HCT116 (cell line): Measurements from ENCODE around the gene FSTL4. TPM values are rescaled to one million over a fixed set of nuclear protein-coding genes. Genes with fewer than 3 reads are reported as not detected.

Experiments
- ATAC-seq: fragments of 200-7000 bp; cut with Tn5 transposase; 2 replicates; pipeline ENCODE4 v1.9.1; 2020; ENCODE audit warnings: mild to moderate bottlenecking, moderate library complexity
- BruUV-seq: library from RNA; stranded (reverse); fragments of 400-500 nt; replicated peaks from 2 replicates; lab custom pipeline; 2021; lab: Mats Ljungman, UMichigan
- CTCF ChIA-PET: fragments of 300-600 bp; sonication (Branson Sonifier 250); formaldehyde crosslinking; loops from one replicate; lab custom pipeline; 2021; ENCODE audit warnings: antibody characterized with exemption; lab: Charles Lee
- POLR2A ChIA-PET: fragments of 300-600, 350-600 bp; sonication (Branson Sonifier 250); formaldehyde crosslinking; loops from one replicate; lab custom pipeline; 2021; ENCODE audit warnings: antibody characterized with exemption; lab: Charles Lee
- RAD21 ChIA-PET, 2 experiments: fragments of 300-600 bp; sonication (Branson Sonifier 250); formaldehyde crosslinking; loops; one replicate each; lab custom pipeline; 2023; ENCODE audit warnings: low total read pairs in 2 of 2; ENCODE audit not compliant: uncharacterized antibody in 2 of 2, unreplicated experiment in 2 of 2, low non-redundant PET in 1 of 2; lab: Charles Lee
- DNase-seq: peaks from one replicate; pipeline ENCODE4 v3.0.0-alpha.2; 2010; ENCODE audit warnings: low read depth, low spot score
- H2AFZ ChIP-seq: fragments of 200-600 bp; shearing (Covaris generic), sonication (generic); 2 replicates; pipeline ENCODE4 v1.6.1; 2017; ENCODE audit warnings: low read depth, mixed run types, mixed read lengths, antibody characterized with exemption, low read length; ENCODE audit not compliant: poor library complexity, severe bottlenecking
- H3K27ac ChIP-seq: 2 replicates; pipeline ENCODE4 v1.5.1; 2012; ENCODE audit warnings: low read depth, low read length
- H3K27me3 ChIP-seq: fragments of 200-600 bp; sonication (generic); 2 replicates; pipeline ENCODE4 v1.6.1; 2016; ENCODE audit warnings: mixed run types, low read length, mixed read lengths; ENCODE audit not compliant: insufficient read depth
- H3K36me3 ChIP-seq, 2 experiments: fragments of 200-500 bp in 1 of 2; fragments of 200-600 bp in 1 of 2; sonication (Bioruptor generic) in 1 of 2; sonication (generic) in 1 of 2; 2 replicates each; pipeline versions ENCODE4 v1.5.1 to v1.6.1; 2014 to 2016; ENCODE audit warnings: low read length in 2 of 2, inconsistent platforms in 1 of 2, mixed read lengths in 1 of 2, mixed run types in 1 of 2; ENCODE audit not compliant: insufficient read depth in 2 of 2, control insufficient read depth in 1 of 2
- H3K4me1 ChIP-seq, 2 experiments: fragments of 200-600 bp in 1 of 2; sonication (generic) in 1 of 2; 2 replicates each; pipeline versions ENCODE4 v1.5.1 to v1.6.1; 2012 to 2017; ENCODE audit warnings: low read length in 2 of 2, inconsistent platforms in 1 of 2, mild to moderate bottlenecking in 1 of 2, mixed read lengths in 1 of 2, mixed run types in 1 of 2, moderate library complexity in 1 of 2; ENCODE audit not compliant: insufficient read depth in 2 of 2, control insufficient read depth in 1 of 2
- H3K4me2 ChIP-seq: fragments of 200-600 bp; sonication (generic); 2 replicates; pipeline ENCODE4 v1.6.1; 2017; ENCODE audit warnings: mixed run types, low read length, mixed read lengths
- H3K4me3 ChIP-seq, 2 experiments: fragments of 200-600 bp in 1 of 2; sonication (generic) in 1 of 2; replicated peaks in 1 of 2; 2 replicates each; pipeline ENCODE4 v1.5.1; 2011 to 2016; ENCODE audit warnings: low read length in 2 of 2, control low read depth in 1 of 2, low read depth in 1 of 2, mild to moderate bottlenecking in 1 of 2, mixed read lengths in 1 of 2, mixed run types in 1 of 2
- H3K79me2 ChIP-seq: fragments of 200-600 bp; sonication (generic); 2 replicates; pipeline ENCODE4 v1.6.1; 2017; ENCODE audit warnings: mild to moderate bottlenecking, mixed run types, low read length, moderate library complexity, mixed read lengths; ENCODE audit not compliant: insufficient read depth
- H3K9ac ChIP-seq: fragments of 200-600 bp; sonication (generic); 2 replicates; pipeline ENCODE4 v1.6.1; 2016; ENCODE audit warnings: low read length, mixed read lengths
- H3K9me2 ChIP-seq: fragments of 200-600 bp; sonication (generic), shearing (Covaris generic); 2 replicates; pipeline ENCODE4 v1.6.1; 2017; ENCODE audit warnings: mixed run types, mild to moderate bottlenecking, moderate library complexity; ENCODE audit not compliant: insufficient read depth
- H3K9me3 ChIP-seq, 2 experiments: fragments of 200-500 bp in 1 of 2; fragments of 200-600 bp in 1 of 2; sonication (Bioruptor generic) in 1 of 2; sonication (generic) in 1 of 2; 2 replicates each; pipeline ENCODE4 v1.6.1; 2014 to 2017; ENCODE audit warnings: low read length in 2 of 2, mixed read lengths in 2 of 2, inconsistent platforms in 1 of 2, low read depth in 1 of 2, mild to moderate bottlenecking in 1 of 2, mixed run types in 1 of 2, moderate library complexity in 1 of 2; ENCODE audit not compliant: control insufficient read depth in 1 of 2, insufficient read depth in 1 of 2
- H4K20me1 ChIP-seq: fragments of 200-600 bp; sonication (generic), shearing (Covaris generic); 2 replicates; pipeline ENCODE4 v1.6.1; 2017; ENCODE audit warnings: mixed run types, mild to moderate bottlenecking, moderate library complexity; ENCODE audit not compliant: insufficient read depth
- ATF3 ChIP-seq: IDR thresholded peaks from 2 replicates; pipeline ENCODE4 v1.6.1; 2012
- CEBPB ChIP-seq: IDR thresholded peaks from 2 replicates; pipeline ENCODE4 v1.6.1; 2012; ENCODE audit warnings: low read depth
- EGR1 ChIP-seq: IDR thresholded peaks from 2 replicates; pipeline ENCODE4 v1.6.1; 2012; ENCODE audit warnings: low read depth
- ELF1 ChIP-seq: IDR thresholded peaks from 2 replicates; pipeline ENCODE4 v1.6.1; 2012; ENCODE audit warnings: low read depth, borderline replicate concordance
- MAX ChIP-seq: IDR thresholded peaks from 2 replicates; pipeline ENCODE4 v1.6.1; 2012
- RAD21 ChIP-seq: IDR thresholded peaks from 2 replicates; pipeline ENCODE4 v1.6.1; 2012; ENCODE audit warnings: low read depth, mild to moderate bottlenecking
- SRF ChIP-seq: IDR thresholded peaks from 2 replicates; pipeline ENCODE4 v1.6.1; 2012; ENCODE audit warnings: low read depth
- TCF7L2 ChIP-seq: IDR thresholded peaks from 2 replicates; pipeline ENCODE4 v1.7.0; 2011; ENCODE audit warnings: borderline replicate concordance, inconsistent platforms; ENCODE audit not compliant: insufficient read depth, insufficient read length; ENCODE audit errors: extremely low read depth
- ZNF274 ChIP-seq: fragments of 200-500 bp; sonication (Bioruptor generic); IDR thresholded peaks from 2 replicates; pipeline ENCODE4 v1.6.1; 2014; ENCODE audit warnings: mild to moderate bottlenecking, low read depth, low read length, inconsistent platforms
- intact Hi-C: fragments of 100-400 bp; cut with micrococcal nuclease; formaldehyde crosslinking; loops from 2 replicates; pipeline ENCODE4 v1.10.0; 2022
- total RNA-seq: library from RNA; stranded (reverse); gene quantifications from one replicate; pipeline ENCODE4 v1.2.1, GENCODE V29; 2021; ENCODE audit not compliant: unreplicated experiment

Gene FSTL4
- total RNA-seq, 1 experiment from 2014 or later: 0.37 TPM

- no peak for TF ChIP-seq ATF3
- TF ChIP-seq ZNF274: no peak
- no peak for TF ChIP-seq RAD21
These were observed 29.9 kb upstream of the FSTL4 start (continued) for GRCh38 chr5:133642153-133642722.

GRCh38 chr5:133641683-133642082 lies 29.3 kb upstream of the FSTL4 start:
- ATAC-seq: no peak
- ChIA-PET CTCF (no interaction called here), RAD21 (no interaction called here), POLR2A (no interaction called here)
- Histone ChIP-seq H3K36me3 (no peaks in the 10 kb centered on the region), H3K9ac (no peak overlapping the region), H3K9me2 (no peaks in the 10 kb centered on the region), H3K4me1 (no peaks in the 10 kb centered on the region), H3K79me2 (no peaks in the 10 kb centered on the region), H2AFZ (no peak overlapping the region), H3K27ac (no peak overlapping the region), H3K27me3 (peaks cover 78% of the 10 kb centered on the region), H3K4me3 (no peak overlapping the region), H3K9me3 (no peaks in the 10 kb centered on the region), H3K4me2 (no peak overlapping the region), H4K20me1 (no peaks in the 10 kb centered on the region)
- intact Hi-C loops: no loop called here
- no peak for TF ChIP-seq EGR1
- TF ChIP-seq ATF3: no peak
- TF ChIP-seq CEBPB: no peak
- no peak for TF ChIP-seq ZNF274
- no peak for DNase-seq
- no TSS peak for BruUV-seq

- H3K36me3 ChIP-seq: no peaks in the 10 kb centered on the region
- no peaks in the 10 kb centered on the region for H3K9me3 ChIP-seq
- intact Hi-C loops: no loop called here
- H3K4me2 ChIP-seq: no peak overlapping the region
- ATAC-seq (no peak), DNase-seq (no peak)
- no peaks in the 10 kb centered on the region for H3K9me2 ChIP-seq
- no peaks in the 10 kb centered on the region for H3K79me2 ChIP-seq
- CTCF ChIA-PET: no interaction called here
- no peak overlapping the region for H3K27ac ChIP-seq
- BruUV-seq: no TSS peak
- TF ChIP-seq ELF1 (no peak), RAD21 (no peak), TCF7L2 (no peak), SRF (no peak), ATF3 (no peak), MAX (no peak)
- RAD21 ChIA-PET: no interaction called here
- no peaks in the 10 kb centered on the region for H4K20me1 ChIP-seq
- no peak overlapping the region for H3K4me3 ChIP-seq
- H3K4me1 ChIP-seq: no peaks in the 10 kb centered on the region
- peaks cover 61% of the 10 kb centered on the region for H3K27me3 ChIP-seq
- no peak overlapping the region for H3K9ac ChIP-seq
- POLR2A ChIA-PET: no interaction called here
- no peak overlapping the region for H2AFZ ChIP-seq
These were observed 27.6 kb upstream of the FSTL4 start for GRCh38 chr5:133639850-133640528.
